ENCODE measurements around the gene CDHR5.

The CDHR5 gene

GRCh38 chr11:645536-645935 is 20.8 kb upstream of the CDHR5 start:
- DNase-seq (ENCODE audit: low read depth), result no peak

- DNase-seq (ENCODE audit: low read depth), result no peak
Observed at GRCh38 chr11:643849-644738, 19.3 kb upstream of the CDHR5 start.

- no peak for DNase-seq (ENCODE audit: low read depth)
Observed at GRCh38 chr11:643366-643765, 18.6 kb upstream of the CDHR5 start.

- DNase-seq (ENCODE audit: low read depth), result no peak
Observed at GRCh38 chr11:641806-642370, 17.1 kb upstream of the CDHR5 start.

GRCh38 chr11:640021-640706 is 15.4 kb upstream of the CDHR5 start:
- no peak for DNase-seq (ENCODE audit: low read depth)

- DNase-seq (ENCODE audit: low read depth), result no peak
Observed at GRCh38 chr11:639332-639955, 14.7 kb upstream of the CDHR5 start.

- no peak for DNase-seq (ENCODE audit: low read depth)
Observed at GRCh38 chr11:638631-639331, 14.0 kb upstream of the CDHR5 start.

- no peak for DNase-seq (ENCODE audit: low read depth)
Observed at GRCh38 chr11:637593-638521, 13.1 kb upstream of the CDHR5 start.

GRCh38 chr11:637333-637592 is 12.5 kb upstream of the CDHR5 start:
- no peak for DNase-seq (ENCODE audit: low read depth)

- DNase-seq (ENCODE audit: low read depth), result no peak
Observed at GRCh38 chr11:636511-637332, 12.0 kb upstream of the CDHR5 start, which contains the start of gene DRD4. Gene DRD4, plus strand, starts transcription at chr11:637269. Its CDS starts 36 bp downstream, at chr11:637305.

- DNase-seq (ENCODE audit: low read depth), result no peak
Observed at GRCh38 chr11:635945-636510, 11.3 kb upstream of the CDHR5 start.

GRCh38 chr11:630871-631270 is 6.1 kb upstream of the CDHR5 start:
- DNase-seq (ENCODE audit: low read depth), result no peak

GRCh38 chr11:629237-629583 is 4.5 kb upstream of the CDHR5 start:
- no peak for DNase-seq (ENCODE audit: low read depth)

GRCh38 chr11:628056-628455 is 3.3 kb upstream of the CDHR5 start:
- DNase-seq (ENCODE audit: low read depth), result no peak

GRCh38 chr11:627308-627576 is 2.5 kb upstream of the CDHR5 start:
- DNase-seq (ENCODE audit: low read depth), result no peak

- no peak for DNase-seq (ENCODE audit: low read depth)
Observed at GRCh38 chr11:626475-627307, 1.9 kb upstream of the CDHR5 start, which contains the start of gene SCT. Gene SCT, minus strand, starts transcription at chr11:627181. Its CDS starts 38 bp downstream, at chr11:627143.

- DNase-seq (ENCODE audit: low read depth), result no peak
Observed at GRCh38 chr11:625636-626268, 997 bp upstream of the CDHR5 start.

- DNase-seq (ENCODE audit: low read depth), result no peak
Observed at GRCh38 chr11:623999-624704, 603 bp downstream of the CDHR5 start.
